CD4-positive, alpha-beta T cell treated with Interleukin-21 for 1 hour (primary cell): ENCODE measurements around the gene ITGA2.
A peak's percentile ranks its signal among the peaks of the same experiment; 100 is the strongest.
"Not testable (repeated sequence)": the region's sequence is repeated elsewhere in the genome, so short reads cannot be mapped to it uniquely, and the experiment has no call there.

Experiments
- DNase-seq: peaks from one replicate; pipeline ENCODE4 v3.0.0-alpha.2; 2020

The ITGA2 gene

GRCh38 chr5:52989025-52989780 is at the start of gene ITGA2:
ITGA2 (plus strand) TSS chr5:52989352; CDS start chr5:52989469, 117 bp downstream.
- DNase-seq: peak; percentile 13

- no peak for DNase-seq
These were observed 45.9 kb upstream of the ITGA2 start for GRCh38 chr5:52943285-52943684.

GRCh38 chr5:52943808-52944207 is 45.3 kb upstream of the ITGA2 start:
- DNase-seq: no peak

GRCh38 chr5:52945040-52945439 is 44.1 kb upstream of the ITGA2 start:
- no peak for DNase-seq

GRCh38 chr5:52947208-52947607 is 41.9 kb upstream of the ITGA2 start:
- no peak for DNase-seq

- DNase-seq: no peak
These were observed 41.3 kb upstream of the ITGA2 start for GRCh38 chr5:52947851-52948250.

GRCh38 chr5:52948418-52949076 is 40.6 kb upstream of the ITGA2 start:
- DNase-seq: peak; percentile 77

GRCh38 chr5:52950686-52951085 is 38.5 kb upstream of the ITGA2 start:
- no peak for DNase-seq

- no peak for DNase-seq
These were observed 36.7 kb upstream of the ITGA2 start for GRCh38 chr5:52952483-52952882.

GRCh38 chr5:52956014-52956413 is 33.1 kb upstream of the ITGA2 start:
- DNase-seq: no peak

- no peak for DNase-seq
These were observed 32.0 kb upstream of the ITGA2 start for GRCh38 chr5:52956915-52957747.

GRCh38 chr5:52961274-52961681 is 27.9 kb upstream of the ITGA2 start:
- no peak for DNase-seq

GRCh38 chr5:52963636-52964035 is 25.5 kb upstream of the ITGA2 start:
- no peak for DNase-seq

GRCh38 chr5:52964138-52964537 is 25.0 kb upstream of the ITGA2 start:
- no peak for DNase-seq

GRCh38 chr5:52976157-52976556 is 13.0 kb upstream of the ITGA2 start:
- DNase-seq: not testable (repeated sequence)

- DNase-seq: no peak
These were observed 11.8 kb upstream of the ITGA2 start for GRCh38 chr5:52977264-52977897.

GRCh38 chr5:52981507-52981906 is 7.6 kb upstream of the ITGA2 start:
- DNase-seq: no peak

GRCh38 chr5:52983731-52984636 is 5.2 kb upstream of the ITGA2 start:
- no peak for DNase-seq

- DNase-seq: no peak
These were observed 3.8 kb upstream of the ITGA2 start for GRCh38 chr5:52985306-52985705.

- DNase-seq: no peak
These were observed 1.3 kb upstream of the ITGA2 start for GRCh38 chr5:52987711-52988331.

- DNase-seq: no peak
These were observed 672 bp upstream of the ITGA2 start for GRCh38 chr5:52988335-52989024.
